Measurements from ENCODE around the gene SCYL2.
"Not testable (repeated sequence)": the region's sequence is repeated elsewhere in the genome, so short reads cannot be mapped to it uniquely, and the experiment has no call there.

The SCYL2 gene

DNA sequence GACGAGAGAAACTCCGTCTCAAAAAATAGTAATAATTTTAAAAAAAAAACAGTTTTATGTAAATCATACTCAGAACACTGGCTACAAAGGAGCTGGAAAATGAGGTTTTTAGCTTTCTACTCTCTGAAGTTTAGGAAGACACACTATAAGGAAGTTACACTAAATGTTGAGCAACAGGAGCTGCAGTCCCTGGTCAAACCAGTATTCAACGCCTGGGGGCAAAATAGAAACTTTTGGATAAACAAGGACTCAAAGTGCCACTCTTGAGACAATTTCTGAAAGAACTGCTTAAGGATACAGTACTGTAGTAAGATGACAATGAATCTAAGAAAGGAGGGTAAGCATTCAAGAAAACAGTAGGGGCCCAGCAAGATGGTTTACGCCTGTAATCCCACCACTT lies 37.1 kb upstream of the SCYL2 start:
- no peak for DNase-seq (ENCODE audit: low read depth)
- TF ChIP-seq, protein P1, sequence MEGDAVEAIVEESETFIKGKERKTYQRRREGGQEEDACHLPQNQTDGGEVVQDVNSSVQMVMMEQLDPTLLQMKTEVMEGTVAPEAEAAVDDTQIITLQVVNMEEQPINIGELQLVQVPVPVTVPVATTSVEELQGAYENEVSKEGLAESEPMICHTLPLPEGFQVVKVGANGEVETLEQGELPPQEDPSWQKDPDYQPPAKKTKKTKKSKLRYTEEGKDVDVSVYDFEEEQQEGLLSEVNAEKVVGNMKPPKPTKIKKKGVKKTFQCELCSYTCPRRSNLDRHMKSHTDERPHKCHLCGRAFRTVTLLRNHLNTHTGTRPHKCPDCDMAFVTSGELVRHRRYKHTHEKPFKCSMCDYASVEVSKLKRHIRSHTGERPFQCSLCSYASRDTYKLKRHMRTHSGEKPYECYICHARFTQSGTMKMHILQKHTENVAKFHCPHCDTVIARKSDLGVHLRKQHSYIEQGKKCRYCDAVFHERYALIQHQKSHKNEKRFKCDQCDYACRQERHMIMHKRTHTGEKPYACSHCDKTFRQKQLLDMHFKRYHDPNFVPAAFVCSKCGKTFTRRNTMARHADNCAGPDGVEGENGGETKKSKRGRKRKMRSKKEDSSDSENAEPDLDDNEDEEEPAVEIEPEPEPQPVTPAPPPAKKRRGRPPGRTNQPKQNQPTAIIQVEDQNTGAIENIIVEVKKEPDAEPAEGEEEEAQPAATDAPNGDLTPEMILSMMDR (IDR thresholded peaks at IDR 0.05; ENCODE audit: control insufficient read depth, insufficient read depth, low read depth, low read length, missing control alignments) = no peak
- H3K4me3 ChIP-seq (ENCODE audit: control insufficient read depth, low read depth, low read length) = no peak overlapping the region

- DNase-seq (ENCODE audit: low read depth) = not testable (repeated sequence)
Observed at GRCh38 chr12:100231873-100232272, 35.1 kb upstream of the SCYL2 start.

DNA sequence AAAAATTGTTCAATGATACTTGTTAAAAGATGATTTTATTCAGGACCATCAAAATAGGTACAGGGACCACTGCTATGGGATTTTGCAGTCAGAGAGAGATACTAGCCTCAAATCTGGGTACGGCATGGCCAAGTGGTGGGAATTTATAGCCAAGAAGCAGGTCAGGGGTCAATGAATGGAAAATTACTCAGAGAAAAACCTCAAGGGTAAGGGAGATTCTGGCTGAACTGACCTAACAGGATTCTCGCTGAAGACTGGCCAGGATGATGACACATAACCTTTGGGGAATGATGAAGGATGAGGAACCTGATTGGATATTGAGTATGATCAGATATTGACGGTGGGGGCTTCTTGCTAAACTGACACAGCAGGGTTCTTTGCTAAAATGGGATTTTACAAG lies 32.8 kb upstream of the SCYL2 start:
- TF ChIP-seq, protein P1 (IDR thresholded peaks at IDR 0.05; ENCODE audit: control insufficient read depth, insufficient read depth, low read depth, low read length, missing control alignments) = no peak
- no peak overlapping the region; the same call in none of the 2 replicates for H3K4me3 ChIP-seq (ENCODE audit: control insufficient read depth, low read depth, low read length)
- peak; percentile 14 for DNase-seq (ENCODE audit: low read depth)

More at GRCh38 chr12:100231873-100232272, 35.1 kb upstream of the SCYL2 start:
- H3K4me3 ChIP-seq (ENCODE audit: control insufficient read depth, low read depth, low read length) = not testable (repeated sequence)

DNA sequence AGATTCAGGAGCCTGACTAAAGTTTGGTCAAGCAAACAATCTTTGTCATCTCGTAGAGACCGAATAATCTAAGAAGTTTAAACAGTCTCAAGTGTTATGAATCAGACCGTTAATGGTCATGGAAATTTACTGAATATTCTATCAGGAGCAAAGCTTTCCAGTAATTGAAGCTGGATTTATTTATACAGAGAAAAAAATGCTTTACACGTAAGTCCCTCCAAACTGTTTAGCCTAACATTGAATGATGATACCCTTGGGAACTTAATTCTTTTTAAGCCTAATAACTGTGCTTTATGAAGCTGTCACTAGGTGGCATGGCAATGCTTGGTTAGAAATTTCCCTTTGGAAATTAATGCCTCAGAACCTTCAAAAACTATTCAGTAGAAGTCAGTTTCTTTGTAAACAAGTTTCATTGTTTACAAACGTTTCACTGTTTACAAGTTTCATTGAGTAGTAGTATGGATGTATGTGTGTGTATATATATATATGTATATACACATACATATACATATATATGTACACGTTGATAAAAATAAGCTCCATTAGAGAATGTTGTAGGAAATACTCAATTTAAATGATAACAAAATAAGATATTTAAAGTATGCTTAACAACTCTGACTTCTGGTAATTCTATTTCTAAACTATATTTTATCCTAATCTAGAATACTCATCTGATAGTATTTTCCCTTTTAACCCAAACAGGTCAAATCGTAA lies 32.2 kb upstream of the SCYL2 start:
- no peak overlapping the region; the same call in none of the 2 replicates for H3K4me3 ChIP-seq (ENCODE audit: control insufficient read depth, low read depth, low read length)
- DNase-seq (ENCODE audit: low read depth) = peak; percentile 29
- TF ChIP-seq, protein P1 (IDR thresholded peaks at IDR 0.05; ENCODE audit: control insufficient read depth, insufficient read depth, low read depth, low read length, missing control alignments) = peak; percentile 71

GRCh38 chr12:100238801-100239200 lies 28.2 kb upstream of the SCYL2 start:
- no peak for DNase-seq (ENCODE audit: low read depth)
- TF ChIP-seq, protein P1 (IDR thresholded peaks at IDR 0.05; ENCODE audit: control insufficient read depth, insufficient read depth, low read depth, low read length, missing control alignments) = no peak
- H3K4me3 ChIP-seq (ENCODE audit: control insufficient read depth, low read depth, low read length) = no peak overlapping the region

DNA sequence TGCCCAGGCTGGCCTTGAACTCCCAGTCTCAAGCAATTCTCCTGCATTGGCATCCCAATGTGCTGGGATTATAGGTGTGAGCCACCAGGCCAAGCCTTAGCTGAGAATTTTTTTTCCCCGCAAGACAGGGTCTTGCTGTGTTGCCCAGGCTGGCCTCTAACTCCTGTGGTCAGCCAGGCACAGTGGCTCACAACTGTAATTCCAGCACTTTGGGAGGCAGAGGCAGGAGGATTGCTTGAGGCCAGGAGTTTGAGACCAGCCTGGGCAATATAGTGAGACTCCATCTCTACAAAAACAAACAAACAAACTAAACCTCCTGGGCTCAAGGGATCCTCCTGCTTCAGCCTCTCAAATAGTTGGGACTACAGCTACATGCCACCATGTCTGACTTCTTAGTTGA lies 27.4 kb upstream of the SCYL2 start:
- TF ChIP-seq, protein P1 (IDR thresholded peaks at IDR 0.05; ENCODE audit: control insufficient read depth, insufficient read depth, low read depth, low read length, missing control alignments) = no peak
- no peak overlapping the region for H3K4me3 ChIP-seq (ENCODE audit: control insufficient read depth, low read depth, low read length)
- no peak for DNase-seq (ENCODE audit: low read depth)

DNA sequence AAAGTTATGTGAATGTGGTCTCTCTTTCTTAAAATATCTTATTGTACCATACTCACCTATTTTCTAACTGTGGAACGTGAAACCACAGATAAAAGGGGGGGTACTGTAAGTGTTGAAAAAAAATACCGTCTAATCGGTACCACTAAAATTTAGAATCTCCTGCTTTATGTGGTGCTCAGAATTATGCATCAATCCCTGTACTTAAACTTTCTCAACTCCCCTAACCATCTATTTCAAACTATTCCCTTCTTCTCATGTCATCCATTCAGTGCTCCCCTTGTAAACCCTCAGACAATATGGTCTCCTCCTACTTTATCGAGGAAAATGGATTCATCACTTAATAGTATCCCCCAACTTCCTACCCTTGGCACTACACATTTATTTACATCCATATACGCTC lies 23.8 kb upstream of the SCYL2 start:
- H3K4me3 ChIP-seq (ENCODE audit: control insufficient read depth, low read depth, low read length) = no peak overlapping the region
- DNase-seq (ENCODE audit: low read depth) = no peak
- TF ChIP-seq, protein P1 (IDR thresholded peaks at IDR 0.05; ENCODE audit: control insufficient read depth, insufficient read depth, low read depth, low read length, missing control alignments) = no peak
